Measurements from ENCODE around the gene DEFB132. TPM values are rescaled to one million over a fixed set of nuclear protein-coding genes. Genes with fewer than 3 reads are reported as not detected.

Gene DEFB132
- total and polyA plus RNA-seq, 2 experiments from 2014 or later, result not detected

GRCh38 chr20:259981-260380 lies 2.5 kb downstream of the DEFB132 start (continued):
- no peak for TF ChIP-seq ZNF331 (CRISPR knock-in tag; IDR thresholded peaks at IDR 0.05; ENCODE audit: low read depth)
- TF ChIP-seq STAT1 (IDR thresholded peaks at IDR 0.05; ENCODE audit: unreplicated experiment), result no peak
- no peak for TF ChIP-seq EZH2phosphoT487 (IDR thresholded peaks at IDR 0.05; ENCODE audit: unreplicated experiment)
- TF ChIP-seq CTCF (conservative IDR thresholded peaks at IDR 0.05; ENCODE audit: low read depth in 2 of 2), result no peak
- no peak for TF ChIP-seq EZH2 (IDR thresholded peaks at IDR 0.05; ENCODE audit: low read depth, unreplicated experiment)
- no peak for TF ChIP-seq CREB1 (CRISPR knock-in tag; IDR thresholded peaks at IDR 0.05; ENCODE audit: low read depth)

- H3K27ac Mint-ChIP-seq, result no peak overlapping the region
- TF ChIP-seq ETS1 (IDR thresholded peaks at IDR 0.05), result no peak
- TF ChIP-seq POLR2AphosphoS5 (IDR thresholded peaks at IDR 0.05; ENCODE audit: low read depth), result no peak
- no peak for TF ChIP-seq ZNF462 (CRISPR knock-in tag; IDR thresholded peaks at IDR 0.05)
- Histone ChIP-seq H3K9me2 (ENCODE audit: insufficient read depth) (0 out of 2 replicates have a peak, but pooled peaks cover 2% of the 10 kb centered on the region), H3K4me3 (no peak overlapping the region), H3K36me3 (ENCODE audit: insufficient read depth) (no peaks in the 10 kb centered on the region), H2AFZ (no peak overlapping the region), H3K4me2 (no peak overlapping the region), H3K4me1 (ENCODE audit: insufficient read depth) (0 out of 2 replicates have a peak, but pooled peaks cover 4% of the 10 kb centered on the region), H4K20me1 (replicated peaks; ENCODE audit: insufficient read depth) (no peaks in the 10 kb centered on the region; the same call in 1 of the 2 replicates), H3K27me3 (ENCODE audit: insufficient read depth) (peaks cover 81% of the 10 kb centered on the region), H3K79me2 (replicated peaks; ENCODE audit: insufficient read depth) (no peaks in the 10 kb centered on the region), H3K27ac (ENCODE audit: low read depth) (no peak overlapping the region), H3F3A (replicated peaks; ENCODE audit: low read depth) (no peaks in the 10 kb centered on the region)
- H3K4me1 Mint-ChIP-seq, result peaks cover 10% of the 10 kb centered on the region
- no peak for ATAC-seq
- 0 out of 3 replicates have a peak, but pooled peaks cover 4% of the 10 kb centered on the region for H3K36me3 Mint-ChIP-seq (ENCODE audit: low read depth)
- H3K4me3 Mint-ChIP-seq, result no peak overlapping the region
- H3K9me3 Mint-ChIP-seq, result peaks cover 5% of the 10 kb centered on the region; the same call in 2 of the 3 replicates
- H3K27me3 Mint-ChIP-seq (ENCODE audit: insufficient read depth, low read depth, poor library complexity), result peaks cover 49% of the 10 kb centered on the region
- no peak for DNase-seq (ENCODE audit: low spot score)
These were observed 6.2 kb downstream of the DEFB132 start for GRCh38 chr20:263701-264100.

Data from GM23338 (cell line).